Breast epithelium (tissue), 4 donors: Measurements from ENCODE around the gene PRDM16. TPM values are rescaled to one million over a fixed set of nuclear protein-coding genes. Genes with fewer than 3 reads are reported as not detected.

Experiments
- DNase-seq, 2 donors: peaks; one replicate each; pipeline ENCODE4 v3.0.0-alpha.2; 2019; ENCODE audit warnings: low spot score in 2 of 2
- H3K27ac ChIP-seq, 2 donors: fragments of 200-600 bp; sonication (generic) in 1 of 2; one replicate each; pipeline ENCODE4 v1.5.1; 2016 to 2019; ENCODE audit warnings: mild to moderate bottlenecking in 1 of 2
- H3K27me3 ChIP-seq, 2 donors: fragments of 200-600 bp; sonication (generic) in 1 of 2; one replicate each; pipeline versions ENCODE4 v1.5.1 to v1.6.0; 2017 to 2019; ENCODE audit warnings: control low read depth in 1 of 2, mild to moderate bottlenecking in 1 of 2
- H3K36me3 ChIP-seq: fragments of 200-600 bp; one replicate; pipeline ENCODE4 v1.5.1; 2019
- H3K4me1 ChIP-seq, 2 donors: fragments of 200-600 bp; sonication (generic); one replicate each; pipeline ENCODE4 v1.5.1; 2016 to 2019; ENCODE audit warnings: control low read depth in 1 of 2
- H3K4me3 ChIP-seq, 3 donors: fragments of 200-600 bp; sonication (generic); 1 replicate in 2 of 3; 2 replicates in 1 of 3; pipeline ENCODE4 v1.5.1; 2016 to 2019; ENCODE audit warnings: mild to moderate bottlenecking in 3 of 3, moderate library complexity in 2 of 3
- H3K9me3 ChIP-seq, 2 donors: fragments of 200-600 bp; sonication (generic) in 1 of 2; one replicate each; pipeline ENCODE4 v1.5.1; 2016 to 2019; ENCODE audit warnings: control low read depth in 1 of 2
- POLR2A ChIP-seq: fragments of 450-650 bp; IDR thresholded peaks from one replicate; pipeline ENCODE4 v1.6.1; 2016; ENCODE audit warnings: antibody characterized with exemption, mild to moderate bottlenecking, moderate library complexity
- POLR2AphosphoS5 ChIP-seq, 3 donors: sonication (generic); formaldehyde crosslinking; IDR thresholded peaks; one replicate each; pipeline ENCODE4 v1.6.1; 2017; ENCODE audit warnings: antibody characterized with exemption in 3 of 3
- intact Hi-C: fragments of 100-400 bp; cut with DNase I; formaldehyde crosslinking; loops from one replicate; pipeline ENCODE4 v1.15.1; 2023; ENCODE audit warnings: low total_unique reads
- total RNA-seq, 3 donors: library from RNA; depleted of rRNA; stranded (reverse); fragments of >200 nt; gene quantifications; one replicate each; pipeline ENCODE4 v1.1.0, GENCODE V29; 2016
- TF ChIP-seq, protein P1 (sequence below), 3 donors: fragments of 450-650 bp; IDR thresholded peaks; one replicate each; pipeline ENCODE4 v1.5.1; 2016 to 2017; ENCODE audit warnings: antibody characterized with exemption in 3 of 3, mild to moderate bottlenecking in 3 of 3, moderate library complexity in 3 of 3

The PRDM16 gene
- total RNA-seq, 3 donors from 2014 or later = 0.48 to 3.8 (median 3.6) TPM

DNA sequence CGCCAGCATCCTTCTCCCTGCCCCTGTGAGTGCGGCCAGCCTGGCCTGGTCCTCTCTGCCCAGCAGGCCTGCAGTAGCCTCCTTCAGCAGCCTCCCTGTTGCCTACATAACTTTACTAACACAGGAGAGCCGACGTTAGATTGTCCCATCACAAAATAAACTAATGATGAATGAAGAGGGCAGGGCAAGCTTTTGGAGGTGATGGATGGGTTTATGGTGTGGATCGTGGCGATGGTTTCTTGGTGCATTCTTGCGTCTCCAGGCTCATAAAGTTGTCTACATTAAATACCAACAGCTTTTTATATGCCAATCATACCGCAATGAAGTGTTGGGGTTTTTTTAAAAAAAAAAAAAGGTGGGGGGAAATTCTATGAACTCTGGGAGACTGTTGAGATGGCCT, 164.5 kb downstream of the PRDM16 start:
- Histone ChIP-seq H3K27ac (no peak overlapping the region), H3K4me3 (no peak overlapping the region), H3K4me1 (no peaks in the 10 kb centered on the region), H3K9me3 (no peaks in the 10 kb centered on the region), H3K36me3 (no peaks in the 10 kb centered on the region), H3K27me3 (peaks cover 0 to 37% of the 10 kb centered on the region in 2 donors)
- TF ChIP-seq POLR2AphosphoS5 (IDR thresholded peaks at IDR 0.05) (no peak), POLR2A (no peak)
- TF ChIP-seq, protein P1, sequence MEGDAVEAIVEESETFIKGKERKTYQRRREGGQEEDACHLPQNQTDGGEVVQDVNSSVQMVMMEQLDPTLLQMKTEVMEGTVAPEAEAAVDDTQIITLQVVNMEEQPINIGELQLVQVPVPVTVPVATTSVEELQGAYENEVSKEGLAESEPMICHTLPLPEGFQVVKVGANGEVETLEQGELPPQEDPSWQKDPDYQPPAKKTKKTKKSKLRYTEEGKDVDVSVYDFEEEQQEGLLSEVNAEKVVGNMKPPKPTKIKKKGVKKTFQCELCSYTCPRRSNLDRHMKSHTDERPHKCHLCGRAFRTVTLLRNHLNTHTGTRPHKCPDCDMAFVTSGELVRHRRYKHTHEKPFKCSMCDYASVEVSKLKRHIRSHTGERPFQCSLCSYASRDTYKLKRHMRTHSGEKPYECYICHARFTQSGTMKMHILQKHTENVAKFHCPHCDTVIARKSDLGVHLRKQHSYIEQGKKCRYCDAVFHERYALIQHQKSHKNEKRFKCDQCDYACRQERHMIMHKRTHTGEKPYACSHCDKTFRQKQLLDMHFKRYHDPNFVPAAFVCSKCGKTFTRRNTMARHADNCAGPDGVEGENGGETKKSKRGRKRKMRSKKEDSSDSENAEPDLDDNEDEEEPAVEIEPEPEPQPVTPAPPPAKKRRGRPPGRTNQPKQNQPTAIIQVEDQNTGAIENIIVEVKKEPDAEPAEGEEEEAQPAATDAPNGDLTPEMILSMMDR (IDR thresholded peaks at IDR 0.05) = no peak
- DNase-seq = no peak
- intact Hi-C loops = no loop called here

GRCh38 chr1:3234281-3234680, 165.3 kb downstream of the PRDM16 start:
- no peak overlapping the region for H3K27ac ChIP-seq
- TF ChIP-seq POLR2AphosphoS5 (IDR thresholded peaks at IDR 0.05) (no peak), POLR2A (no peak)
- TF ChIP-seq, protein P1 (IDR thresholded peaks at IDR 0.05) = no peak
- H3K4me1 ChIP-seq = no peaks in the 10 kb centered on the region
- no peaks in the 10 kb centered on the region for H3K36me3 ChIP-seq
- H3K4me3 ChIP-seq = no peak overlapping the region
- peaks cover 0 to 7% of the 10 kb centered on the region in 2 donors for H3K9me3 ChIP-seq
- peaks cover 0 to 36% of the 10 kb centered on the region in 2 donors for H3K27me3 ChIP-seq
- no peak for DNase-seq
- intact Hi-C loops = no loop called here

DNA sequence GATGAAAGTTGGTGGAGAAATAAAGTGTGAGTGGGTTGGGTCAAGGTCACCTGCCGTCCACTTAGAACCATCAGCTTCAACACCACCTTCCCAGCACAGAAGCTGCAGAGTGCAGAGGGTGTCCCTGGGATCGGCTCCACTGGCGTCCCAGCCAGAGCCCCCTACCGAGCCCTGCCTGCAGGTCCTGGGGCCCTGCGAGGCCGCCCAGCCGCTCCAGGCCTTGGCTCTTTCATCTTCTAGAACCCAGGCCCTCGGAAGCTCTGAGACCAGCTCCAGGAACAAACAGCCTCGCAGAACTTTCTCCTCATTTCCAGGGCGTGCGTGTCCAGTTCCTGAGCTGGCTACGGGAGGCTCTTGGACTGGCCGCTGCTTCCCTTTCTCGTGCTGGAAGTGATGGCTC, 166.0 kb downstream of the PRDM16 start:
- Histone ChIP-seq H3K4me1 (no peaks in the 10 kb centered on the region), H3K36me3 (no peaks in the 10 kb centered on the region), H3K9me3 (peaks cover 0 to 9% of the 10 kb centered on the region in 2 donors), H3K27me3 (peaks cover 0 to 34% of the 10 kb centered on the region in 2 donors), H3K27ac (no peak overlapping the region), H3K4me3 (no peak overlapping the region)
- no peak for DNase-seq
- TF ChIP-seq, protein P1 (IDR thresholded peaks at IDR 0.05) = no peak
- no peak for TF ChIP-seq POLR2AphosphoS5 (IDR thresholded peaks at IDR 0.05)
- intact Hi-C loops = no loop called here

GRCh38 chr1:3235496-3235895, 166.5 kb downstream of the PRDM16 start:
- peaks cover 0 to 9% of the 10 kb centered on the region in 2 donors for H3K9me3 ChIP-seq
- intact Hi-C loops = no loop called here
- peaks cover 0 to 37% of the 10 kb centered on the region in 2 donors for H3K27me3 ChIP-seq
- H3K4me3 ChIP-seq = no peak overlapping the region
- no peaks in the 10 kb centered on the region for H3K36me3 ChIP-seq
- DNase-seq = no peak
- TF ChIP-seq POLR2AphosphoS5 (IDR thresholded peaks at IDR 0.05) = no peak
- no peak for TF ChIP-seq POLR2A
- TF ChIP-seq, protein P1 (IDR thresholded peaks at IDR 0.05) = no peak
- H3K4me1 ChIP-seq = no peaks in the 10 kb centered on the region
- no peak overlapping the region for H3K27ac ChIP-seq

- DNase-seq = no peak
- intact Hi-C loops = no loop called here
- Histone ChIP-seq H3K4me3 (no peak overlapping the region), H3K9me3 (peaks cover 0 to 9% of the 10 kb centered on the region in 2 donors), H3K36me3 (no peaks in the 10 kb centered on the region), H3K4me1 (no peaks in the 10 kb centered on the region), H3K27me3 (peaks cover 0 to 45% of the 10 kb centered on the region in 2 donors), H3K27ac (no peak overlapping the region)
- TF ChIP-seq, protein P1 (IDR thresholded peaks at IDR 0.05) = no peak
- TF ChIP-seq POLR2A (no peak), POLR2AphosphoS5 (IDR thresholded peaks at IDR 0.05) (no peak)
Measured at GRCh38 chr1:3236361-3236760, 167.4 kb downstream of the PRDM16 start.
